Brain pericyte (primary cell): ENCODE results near the gene TFDP2.

Experiments used
- DNase-seq: peaks from one replicate; pipeline ENCODE4 v3.0.0-alpha.2; 2012; ENCODE audit warnings: low read depth, low spot score

The TFDP2 gene

DNA sequence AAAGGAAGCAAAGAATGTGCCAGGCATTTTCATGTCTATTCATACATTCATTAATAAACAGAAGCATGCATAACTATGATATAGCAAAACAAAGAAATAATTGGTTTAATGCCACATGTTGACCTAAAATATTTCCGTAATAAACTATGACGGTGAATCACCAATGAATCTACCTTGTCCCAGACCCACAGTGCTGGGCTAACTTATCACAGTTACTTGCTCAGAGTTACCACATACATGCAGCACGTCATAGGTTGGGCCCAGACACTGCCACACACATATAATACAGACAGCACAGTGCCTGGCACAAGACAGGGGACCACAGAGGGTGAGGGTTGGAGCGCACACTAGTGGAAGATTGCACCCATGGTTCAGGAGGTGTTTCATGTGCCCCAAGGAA is 186.0 kb downstream of the TFDP2 start:
- no peak for DNase-seq

GRCh38 chr3:141960731-141961130 is 188.6 kb downstream of the TFDP2 start:
- no peak for DNase-seq

DNA sequence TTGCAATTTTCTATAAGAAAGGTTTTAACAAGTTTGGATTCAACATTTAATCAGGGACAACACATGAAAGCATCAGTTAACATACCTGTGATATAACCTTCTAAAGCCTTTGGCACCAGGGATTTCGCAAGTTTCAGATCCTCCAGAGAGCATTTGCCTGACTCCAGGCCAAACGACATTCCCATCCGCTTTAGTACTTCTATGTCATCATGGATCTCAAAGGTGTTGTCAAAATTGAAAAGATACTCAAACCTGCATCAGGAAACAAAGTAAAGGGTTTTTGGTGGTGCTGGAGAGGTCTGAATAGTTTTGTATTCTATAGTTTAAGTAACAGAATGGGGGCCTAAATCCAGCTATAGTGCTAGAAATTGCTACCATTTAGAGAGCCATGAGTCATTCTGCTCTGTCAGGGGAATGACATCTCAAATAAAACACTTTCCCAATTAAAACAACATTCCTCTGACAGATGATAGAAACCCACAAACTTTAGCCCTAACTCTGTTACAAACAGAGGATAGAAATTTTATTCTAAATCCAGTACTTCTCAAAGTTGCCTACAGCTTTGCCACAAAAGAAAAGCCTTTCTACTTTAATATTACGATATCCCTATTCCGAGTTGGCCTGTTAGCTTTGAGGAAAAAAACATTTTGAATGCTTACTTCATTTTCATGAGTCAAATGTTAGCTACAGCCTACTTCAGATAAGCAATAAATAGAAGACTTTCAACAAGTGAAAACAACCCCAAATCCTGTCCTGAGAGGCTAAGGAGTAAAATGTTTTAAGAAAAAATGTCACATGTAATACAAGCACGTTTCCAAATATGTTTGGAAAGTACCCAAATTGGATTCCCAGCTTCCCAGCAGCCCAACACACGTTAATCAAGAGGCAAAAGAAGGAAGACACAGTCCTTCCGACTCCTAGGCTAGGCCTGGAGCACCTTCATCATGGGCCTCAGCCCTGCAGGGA is 189.5 kb downstream of the TFDP2 start:
- no peak for DNase-seq

GRCh38 chr3:141955175-141955574 is 194.2 kb downstream of the TFDP2 start:
- no peak for DNase-seq

DNA sequence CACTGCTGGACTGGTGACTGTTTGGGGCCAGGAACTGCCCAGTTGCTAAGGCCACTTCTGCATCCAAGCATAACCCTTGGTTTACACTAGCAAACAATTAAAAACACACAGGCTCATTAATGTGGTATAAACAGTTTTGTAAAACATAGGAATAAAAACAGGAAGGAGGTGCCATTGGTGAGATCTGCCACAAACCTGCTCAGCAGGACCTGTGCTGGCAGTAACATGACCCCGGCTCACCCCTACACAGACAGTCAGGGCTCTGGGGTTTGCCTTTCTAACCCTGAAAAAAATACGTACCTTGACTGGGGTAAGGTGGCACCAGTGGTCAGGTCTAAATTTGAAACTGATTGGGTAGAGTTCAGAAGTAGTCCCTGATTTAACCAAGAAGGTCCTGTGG is 196.7 kb downstream of the TFDP2 start:
- DNase-seq, result no peak

- no peak for DNase-seq
Observed at GRCh38 chr3:141950572-141951493, 198.5 kb downstream of the TFDP2 start.

DNA sequence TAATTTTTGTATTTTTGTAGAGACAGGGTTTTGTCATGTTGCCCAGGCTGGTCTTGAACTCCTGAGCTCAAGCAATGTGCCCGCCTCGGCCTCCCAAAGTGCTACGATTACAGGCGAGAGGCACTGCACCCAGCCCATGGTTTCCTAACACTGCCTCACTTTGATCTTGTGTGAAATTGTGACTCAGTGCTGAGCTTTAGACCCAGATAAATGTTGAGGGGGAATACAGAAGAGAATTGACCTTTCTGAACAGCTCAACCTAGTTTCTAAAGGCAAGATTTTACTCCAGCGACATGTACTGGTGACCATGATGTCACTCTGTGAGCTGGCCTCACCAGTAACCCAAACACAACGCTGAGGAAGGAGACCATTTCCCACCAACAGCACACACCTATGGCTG is 199.4 kb downstream of the TFDP2 start:
- no peak for DNase-seq

GRCh38 chr3:141949399-141949798 is 199.9 kb downstream of the TFDP2 start:
- DNase-seq, result no peak

GRCh38 chr3:141945726-141946485 is 203.4 kb downstream of the TFDP2 start:
- no peak for DNase-seq

- no peak for DNase-seq
Observed at GRCh38 chr3:141942006-141942405, 207.3 kb downstream of the TFDP2 start.

- DNase-seq, result no peak
Observed at GRCh38 chr3:141941093-141941492, 208.3 kb downstream of the TFDP2 start.

- no peak for DNase-seq
Observed at GRCh38 chr3:141940194-141940776, 209.1 kb downstream of the TFDP2 start.

DNA sequence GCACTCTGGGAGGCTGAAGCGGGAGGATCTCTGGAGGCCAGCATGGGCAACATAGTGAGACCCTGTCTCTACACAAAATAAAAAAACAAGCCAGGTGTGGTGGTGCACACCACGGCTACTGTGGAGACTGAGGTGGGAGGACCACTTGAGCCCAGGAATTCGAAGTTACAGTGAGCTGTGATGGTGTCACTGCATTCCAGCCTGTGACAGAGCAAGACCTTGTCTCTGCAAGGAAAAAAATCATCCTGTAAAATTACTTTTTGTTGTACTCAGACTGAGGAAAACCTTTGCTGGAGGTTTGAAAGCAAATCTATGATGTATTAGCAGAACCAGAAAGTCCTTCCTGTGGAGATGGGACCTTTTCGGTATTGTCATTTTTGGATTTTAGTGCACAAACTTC is 209.6 kb downstream of the TFDP2 start:
- DNase-seq, result no peak

DNA sequence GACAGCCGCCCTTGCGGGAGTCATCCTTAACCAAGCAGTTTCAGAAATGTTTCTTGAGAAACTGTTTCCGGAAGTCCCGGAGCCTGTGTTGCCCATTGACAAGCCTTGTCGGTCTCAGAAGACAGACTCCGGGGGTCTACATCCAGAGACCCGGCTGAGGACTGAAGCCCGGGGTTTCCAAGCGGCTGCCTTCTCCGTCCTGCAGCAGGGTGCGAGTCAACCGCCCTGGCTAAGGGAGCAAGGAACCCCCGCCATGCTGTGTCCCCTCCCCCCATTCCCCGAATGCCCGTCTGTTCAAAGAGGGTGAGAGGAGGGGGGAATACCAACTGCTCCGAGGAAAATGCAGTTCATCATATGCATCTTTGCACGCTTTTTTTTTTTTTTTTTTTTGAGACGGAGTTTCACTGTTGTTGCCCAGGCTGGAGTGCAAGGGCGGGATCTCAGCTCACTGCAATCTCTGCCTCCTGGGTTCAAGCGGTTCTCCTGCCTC is 211.3 kb downstream of the TFDP2 start:
- DNase-seq, result no peak

- no peak for DNase-seq
Observed at GRCh38 chr3:141934354-141934753, 215.0 kb downstream of the TFDP2 start.

- DNase-seq, result no peak
Observed at GRCh38 chr3:141933421-141934300, 215.7 kb downstream of the TFDP2 start.

- no peak for DNase-seq
Observed at GRCh38 chr3:141930801-141931200, 218.5 kb downstream of the TFDP2 start.

DNA sequence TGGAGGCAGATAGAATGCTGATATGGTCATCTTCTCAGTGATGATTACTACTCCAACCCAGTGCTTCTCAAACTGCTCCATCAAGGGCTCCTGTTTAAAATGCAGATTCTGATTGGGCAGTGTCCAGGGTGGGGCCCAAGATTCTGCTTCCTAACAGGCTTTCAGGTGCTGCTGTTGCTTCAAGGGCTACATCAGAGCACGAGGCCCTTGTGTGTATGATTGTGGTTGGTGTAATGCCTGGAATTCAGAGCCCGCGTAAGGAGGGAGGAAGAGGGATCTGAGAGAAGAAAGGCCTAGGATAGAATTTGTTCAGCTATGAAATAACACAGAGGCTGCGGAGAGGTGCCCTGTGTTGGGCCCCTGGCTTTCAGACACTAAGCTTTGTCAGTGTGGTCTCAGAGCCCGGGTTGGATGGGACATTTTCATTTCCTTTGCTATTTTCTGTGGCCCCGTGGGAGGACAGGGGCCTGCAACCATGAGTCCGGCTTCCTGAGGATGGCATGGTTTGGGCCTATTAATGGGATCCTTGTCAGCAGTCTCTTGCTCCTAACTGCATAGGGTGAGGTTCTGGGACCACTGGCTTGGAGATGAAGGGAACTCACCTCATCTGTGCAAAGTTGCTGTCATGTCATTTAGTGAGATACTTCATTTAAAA is 219.9 kb downstream of the TFDP2 start:
- DNase-seq, result no peak

DNA sequence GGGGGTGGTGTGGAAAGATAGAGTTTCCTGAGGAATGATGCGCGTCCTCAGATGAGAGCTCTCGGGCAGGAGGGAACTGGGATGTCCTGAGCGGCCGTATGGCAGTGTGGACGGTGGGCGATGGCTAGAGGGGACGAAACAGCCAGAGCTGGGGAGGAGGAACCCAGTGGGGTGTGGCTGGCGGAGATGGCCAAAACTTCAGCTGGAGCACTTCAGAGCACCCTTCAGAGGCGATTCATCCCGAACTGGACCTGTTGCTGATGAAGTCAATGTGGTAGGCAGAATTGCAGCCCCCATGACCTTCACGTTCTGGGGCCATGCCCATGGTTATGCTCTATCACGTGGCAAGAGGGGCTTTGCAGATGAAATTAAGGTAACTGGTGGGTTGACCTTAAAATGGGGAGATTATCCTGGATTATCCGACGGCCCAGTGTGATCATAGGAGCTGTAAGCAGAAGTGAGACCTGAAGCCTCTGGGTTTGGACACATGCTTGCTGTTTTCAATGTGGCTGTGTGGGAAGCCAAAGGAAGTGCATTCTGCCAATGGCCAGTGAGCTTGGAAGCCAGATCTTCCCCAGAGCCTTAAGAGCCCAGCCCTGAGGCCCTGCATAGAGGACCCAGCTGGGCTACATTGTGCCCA is 220.6 kb downstream of the TFDP2 start:
- DNase-seq, result no peak
